Naive thymus-derived CD4-positive, alpha-beta T cell (primary cell): Measurements from ENCODE around the gene PAX7. TPM values are rescaled to one million over a fixed set of nuclear protein-coding genes. Genes with fewer than 3 reads are reported as not detected.

ENCODE experiments used
- ATAC-seq: fragments of 150-1000 bp; cut with Tn5 transposase; 2 replicates; pipeline ENCODE4 v1.10.0; 2021; ENCODE audit warnings: mild to moderate bottlenecking, moderate library complexity
- CTCF ChIA-PET: fragments of 350-600 bp; sonication (Branson Sonifier 250); formaldehyde crosslinking; loops from one replicate; lab custom pipeline; 2021; ENCODE audit warnings: antibody characterized with exemption; lab: Charles Lee
- POLR2A ChIA-PET: fragments of 350-600 bp; sonication (Branson Sonifier 250); formaldehyde crosslinking; loops from one replicate; lab custom pipeline; 2021; ENCODE audit warnings: antibody characterized with exemption, inconsistent platforms; lab: Charles Lee
- DNase-seq, 9 donors: peaks; one replicate each; pipeline versions ENCODE4 v3.0.0 to v3.0.0-alpha.2; 2020 to 2022; ENCODE audit warnings: mixed read lengths in 1 of 9
- H3K27ac ChIP-seq: one replicate; pipeline ENCODE4 v1.7.0; 2013; ENCODE audit warnings: mild to moderate bottlenecking, low read depth, low read length, moderate library complexity
- H3K27me3 ChIP-seq, 2 donors: one replicate each; pipeline ENCODE4 v1.7.0; 2013; ENCODE audit warnings: low read length in 2 of 2, mild to moderate bottlenecking in 2 of 2, moderate library complexity in 2 of 2; ENCODE audit not compliant: control insufficient read depth in 2 of 2, insufficient read depth in 2 of 2
- H3K36me3 ChIP-seq, 3 experiments: 1 replicate in 2 of 3; 2 replicates in 1 of 3; pipeline ENCODE4 v1.7.0; 2013; ENCODE audit warnings: low read length in 3 of 3, mild to moderate bottlenecking in 3 of 3, moderate library complexity in 1 of 3; ENCODE audit not compliant: insufficient read depth in 3 of 3, control insufficient read depth in 2 of 3
- H3K4me1 ChIP-seq, 2 donors: one replicate each; pipeline ENCODE4 v1.7.0; 2013; ENCODE audit warnings: low read length in 2 of 2, mild to moderate bottlenecking in 2 of 2, moderate library complexity in 1 of 2; ENCODE audit not compliant: control insufficient read depth in 2 of 2, insufficient read depth in 2 of 2
- H3K4me3 ChIP-seq: 2 replicates; pipeline ENCODE4 v1.7.0; 2013; ENCODE audit warnings: mild to moderate bottlenecking, low read length
- H3K9me3 ChIP-seq, 3 experiments: 1 replicate in 2 of 3; 2 replicates in 1 of 3; pipeline ENCODE4 v1.7.0; 2013; ENCODE audit warnings: low read length in 3 of 3; ENCODE audit not compliant: control insufficient read depth in 2 of 3
- H3K27ac Mint-ChIP-seq, 9 donors: one replicate each; pipeline ENCODE4 v1.8.0; 2020 to 2022; ENCODE audit warnings: mixed read lengths in 9 of 9, mild to moderate bottlenecking in 8 of 9, moderate library complexity in 5 of 9, inconsistent platforms in 2 of 9
- H3K27me3 Mint-ChIP-seq, 5 donors: one replicate each; pipeline ENCODE4 v1.8.0; 2021 to 2022; ENCODE audit warnings: mixed read lengths in 5 of 5, mild to moderate bottlenecking in 1 of 5
- H3K36me3 Mint-ChIP-seq, 5 donors: one replicate each; pipeline ENCODE4 v1.8.0; 2020 to 2022; ENCODE audit warnings: mixed read lengths in 5 of 5, mild to moderate bottlenecking in 3 of 5, inconsistent platforms in 1 of 5
- H3K4me1 Mint-ChIP-seq, 7 donors: one replicate each; pipeline ENCODE4 v1.8.0; 2020 to 2022; ENCODE audit warnings: mixed read lengths in 7 of 7, mild to moderate bottlenecking in 3 of 7, inconsistent platforms in 1 of 7
- H3K4me3 Mint-ChIP-seq, 10 donors: one replicate each; pipeline ENCODE4 v1.8.0; 2020 to 2022; ENCODE audit warnings: mild to moderate bottlenecking in 10 of 10, mixed read lengths in 10 of 10, moderate library complexity in 6 of 10, inconsistent platforms in 2 of 10
- H3K9me3 Mint-ChIP-seq, 11 donors: one replicate each; pipeline ENCODE4 v1.8.0; 2020 to 2022; ENCODE audit warnings: mixed read lengths in 11 of 11, mild to moderate bottlenecking in 4 of 11, inconsistent platforms in 1 of 11, moderate library complexity in 1 of 11
- intact Hi-C, 2 donors: fragments of 100-400 bp; cut with micrococcal nuclease; formaldehyde crosslinking; loops; one replicate each; pipeline ENCODE4 v1.15.1; 2023
- polyA plus RNA-seq, 2 donors: library from polyadenylated mRNA; unstranded; fragments of 300-500 nt; fragmentation: Illumina TruSeq; gene quantifications; one replicate each; pipeline ENCODE4 v1.2.3, GENCODE V29; 2021
- total RNA-seq, 6 experiments: library from RNA in 5 of 6; stranded (reverse) in 5 of 6; gene quantifications; 1 replicate in 5 of 6; 2 replicates in 1 of 6; pipeline ENCODE4 v1.2.3 and lab custom pipeline; 2021 to 2026

Gene PAX7
- total and polyA plus RNA-seq, 7 experiments from 2014 or later, result not detected

GRCh38 chr1:18636596-18637508, 6.2 kb downstream of the PAX7 start:
- Mint-ChIP-seq H3K9me3 (peaks cover 0 to 10% (median 0%) of the 10 kb centered on the region in 11 donors), H3K27ac (peak overlapping the region in 1 of 9 donors; percentile 56), H3K4me1 (peaks cover 10 to 81% (median 55%) of the 10 kb centered on the region in 7 donors), H3K27me3 (peaks cover 91 to 99% (median 95%) of the 10 kb centered on the region in 5 donors), H3K36me3 (peaks cover 0 to 4% (median 0%) of the 10 kb centered on the region in 5 donors), H3K4me3 (peak overlapping the region in 6 of 10 donors; percentile 16 to 68 (median 32))
- intact Hi-C loops, result loop anchor here in 1 of 2 donors (1.0 kb wide), 1 partner anchor 9 kb away; no protein-coding TSS in a partner anchor
- Histone ChIP-seq H3K27ac (no peak overlapping the region), H3K4me3 (no peak overlapping the region), H3K4me1 (peaks cover 0 to 17% of the 10 kb centered on the region in 2 donors), H3K36me3 (no peaks in the 10 kb centered on the region), H3K27me3 (peaks cover 6 to 68% of the 10 kb centered on the region in 2 donors), H3K9me3 (no peaks in the 10 kb centered on the region)
- ChIA-PET POLR2A (no interaction called here), CTCF (interaction anchor here (0.6 kb wide), 1 partner anchor 46 kb away, joined by 3 read pairs; no protein-coding TSS in a partner anchor)
- ATAC-seq, result no peak
- no peak for DNase-seq

- DNase-seq, result no peak
- ChIA-PET POLR2A (no interaction called here), CTCF (interaction anchor here (0.6 kb wide), 1 partner anchor 45 kb away, joined by 3 read pairs; no protein-coding TSS in a partner anchor)
- Histone ChIP-seq H3K4me1 (peaks cover 0 to 17% of the 10 kb centered on the region in 2 donors), H3K27ac (no peak overlapping the region), H3K36me3 (no peaks in the 10 kb centered on the region), H3K27me3 (peaks cover 6 to 68% of the 10 kb centered on the region in 2 donors), H3K9me3 (no peaks in the 10 kb centered on the region), H3K4me3 (no peak overlapping the region)
- no peak for ATAC-seq
- Mint-ChIP-seq H3K27me3 (peaks cover 92 to 98% (median 95%) of the 10 kb centered on the region in 5 donors), H3K9me3 (peaks cover 0 to 10% (median 0%) of the 10 kb centered on the region in 11 donors), H3K4me3 (peak overlapping the region in 5 of 10 donors; percentile 16 to 51 (median 36)), H3K36me3 (peaks cover 0 to 4% (median 0%) of the 10 kb centered on the region in 5 donors), H3K4me1 (peaks cover 10 to 80% (median 55%) of the 10 kb centered on the region in 7 donors), H3K27ac (no peak overlapping the region)
- intact Hi-C loops, result no loop called here
Observed at GRCh38 chr1:18637511-18637960, 6.9 kb downstream of the PAX7 start.

GRCh38 chr1:18637962-18638834, 7.6 kb downstream of the PAX7 start:
- intact Hi-C loops, result no loop called here
- H3K4me1 Mint-ChIP-seq, result peaks cover 11 to 76% (median 50%) of the 10 kb centered on the region in 7 donors
- H3K27ac Mint-ChIP-seq, result no peak overlapping the region
- POLR2A ChIA-PET, result no interaction called here
- Histone ChIP-seq H3K27me3 (peaks cover 6 to 67% of the 10 kb centered on the region in 2 donors), H3K36me3 (no peaks in the 10 kb centered on the region), H3K9me3 (no peaks in the 10 kb centered on the region), H3K4me3 (no peak overlapping the region), H3K27ac (no peak overlapping the region), H3K4me1 (peaks cover 0 to 23% of the 10 kb centered on the region in 2 donors)
- H3K27me3 Mint-ChIP-seq, result peaks cover 91 to 96% (median 92%) of the 10 kb centered on the region in 5 donors
- DNase-seq (no peak), ATAC-seq (no peak)
- H3K9me3 Mint-ChIP-seq, result peaks cover 0 to 10% (median 0%) of the 10 kb centered on the region in 11 donors
- H3K4me3 Mint-ChIP-seq, result no peak overlapping the region
- CTCF ChIA-PET, result interaction anchor here (0.6 kb wide), 1 partner anchor 44 kb away, joined by 3 read pairs; no protein-coding TSS in a partner anchor
- peaks cover 0 to 4% (median 0%) of the 10 kb centered on the region in 5 donors for H3K36me3 Mint-ChIP-seq

- no peak overlapping the region for H3K27ac Mint-ChIP-seq
- peaks cover 6 to 60% of the 10 kb centered on the region in 2 donors for H3K27me3 ChIP-seq
- peaks cover 0 to 4% (median 0%) of the 10 kb centered on the region in 5 donors for H3K36me3 Mint-ChIP-seq
- peaks cover 14 to 75% (median 53%) of the 10 kb centered on the region in 7 donors for H3K4me1 Mint-ChIP-seq
- intact Hi-C loops, result no loop called here
- CTCF ChIA-PET, result no interaction called here
- no peak overlapping the region for H3K27ac ChIP-seq
- POLR2A ChIA-PET, result interaction anchor here (1.4 kb wide), 1 partner anchor 12 kb away, joined by 7 read pairs; no protein-coding TSS in a partner anchor
- no peak for DNase-seq
- H3K9me3 ChIP-seq, result no peaks in the 10 kb centered on the region
- no peak for ATAC-seq
- peaks cover 87 to 93% (median 89%) of the 10 kb centered on the region in 5 donors for H3K27me3 Mint-ChIP-seq
- peaks cover 0 to 30% of the 10 kb centered on the region in 2 donors for H3K4me1 ChIP-seq
- H3K36me3 ChIP-seq, result no peaks in the 10 kb centered on the region
- H3K4me3 ChIP-seq, result no peak overlapping the region
- no peak overlapping the region for H3K4me3 Mint-ChIP-seq
- H3K9me3 Mint-ChIP-seq, result peaks cover 0 to 10% (median 0%) of the 10 kb centered on the region in 11 donors
Observed at GRCh38 chr1:18638835-18639364, 8.3 kb downstream of the PAX7 start.

GRCh38 chr1:18639368-18640055, 8.9 kb downstream of the PAX7 start:
- Histone ChIP-seq H3K27ac (no peak overlapping the region), H3K4me1 (peaks cover 0 to 35% of the 10 kb centered on the region in 2 donors), H3K4me3 (no peak overlapping the region), H3K36me3 (no peaks in the 10 kb centered on the region), H3K9me3 (no peaks in the 10 kb centered on the region), H3K27me3 (peaks cover 9 to 60% of the 10 kb centered on the region in 2 donors)
- Mint-ChIP-seq H3K27me3 (peaks cover 86 to 93% (median 89%) of the 10 kb centered on the region in 5 donors), H3K4me1 (peaks cover 17 to 78% (median 59%) of the 10 kb centered on the region in 7 donors), H3K27ac (peak overlapping the region in 2 of 9 donors; percentile 16 to 55), H3K9me3 (peaks cover 0 to 8% (median 0%) of the 10 kb centered on the region in 11 donors), H3K36me3 (peaks cover 0 to 4% (median 0%) of the 10 kb centered on the region in 5 donors), H3K4me3 (peak overlapping the region in 3 of 10 donors; percentile 7 to 62 (median 43))
- no peak for ATAC-seq
- intact Hi-C loops, result no loop called here
- CTCF ChIA-PET, result no interaction called here
- POLR2A ChIA-PET, result interaction anchor here (1.0 to 1.4 kb wide), 2 partner anchors 12 to 14 kb away, joined by 3 to 7 read pairs; no protein-coding TSS in a partner anchor
- no peak for DNase-seq
